Gastroesophageal sphincter (tissue), 4 donors: ENCODE data around the gene ITGAL. TPM values are rescaled to one million over a fixed set of nuclear protein-coding genes. Genes with fewer than 3 reads are reported as not detected.

Experiments used
- ATAC-seq: fragments of 150-250 bp; one replicate; pipeline ENCODE4 v1.9.1; 2016; ENCODE audit warnings: mild to moderate bottlenecking, moderate library complexity
- H3K27ac ChIP-seq, 4 donors: fragments of 200-600 bp; sonication (generic) in 3 of 4; 1 replicate in 3 of 4; 2 replicates in 1 of 4; pipeline ENCODE4 v1.5.1; 2016 to 2019
- H3K27me3 ChIP-seq: fragments of 200-600 bp; sonication (generic); one replicate; pipeline ENCODE4 v1.5.1; 2019
- H3K36me3 ChIP-seq, 2 donors: fragments of 200-600 bp; sonication (generic); one replicate each; pipeline ENCODE4 v1.5.1; 2019; ENCODE audit warnings: control low read depth in 1 of 2
- H3K4me1 ChIP-seq, 3 donors: fragments of 200-600 bp; sonication (generic); 1 replicate in 2 of 3; 2 replicates in 1 of 3; pipeline ENCODE4 v1.5.1; 2016 to 2019; ENCODE audit warnings: control low read depth in 2 of 3
- H3K4me3 ChIP-seq, 2 donors: fragments of 200-600 bp; sonication (generic); one replicate each; pipeline ENCODE4 v1.5.1; 2019; ENCODE audit warnings: mild to moderate bottlenecking in 1 of 2, moderate library complexity in 1 of 2
- H3K9me3 ChIP-seq, 3 donors: fragments of 200-600 bp; sonication (generic); one replicate each; pipeline ENCODE4 v1.5.1; 2017 to 2019; ENCODE audit warnings: control low read depth in 2 of 3
- EP300 ChIP-seq: sonication (generic); formaldehyde crosslinking; IDR thresholded peaks from one replicate; pipeline ENCODE4 v1.6.1; 2017; ENCODE audit warnings: antibody characterized with exemption, mild to moderate bottlenecking
- POLR2A ChIP-seq, 2 donors: fragments of 450-650 bp; IDR thresholded peaks; one replicate each; pipeline ENCODE4 v1.6.1; 2017; ENCODE audit warnings: antibody characterized with exemption in 2 of 2, mild to moderate bottlenecking in 2 of 2, moderate library complexity in 1 of 2
- POLR2AphosphoS5 ChIP-seq: sonication (generic); formaldehyde crosslinking; IDR thresholded peaks from one replicate; pipeline ENCODE4 v1.6.1; 2017; ENCODE audit warnings: antibody characterized with exemption
- WGBS, 2 donors: methylation state at CpG; one replicate each; pipeline ENCODE4 v1.1.5; 2018; ENCODE audit warnings: low coverage in 1 of 2; 5-methylcytosine and 5-hydroxymethylcytosine counted together
- total RNA-seq, 4 donors: library from RNA; depleted of rRNA; stranded (reverse); fragments of >200 nt; gene quantifications; one replicate each; pipeline ENCODE4 v1.1.0, GENCODE V29; 2016
- TF ChIP-seq, protein P1 (sequence below), 4 experiments: fragments of 200-600 bp in 2 of 4; fragments of 450-650 bp in 2 of 4; sonication (generic) in 1 of 4; IDR thresholded peaks; one replicate each; pipeline ENCODE4 v1.5.1; 2017 to 2019; ENCODE audit warnings: antibody characterized with exemption in 4 of 4, mild to moderate bottlenecking in 2 of 4, moderate library complexity in 2 of 4

ITGAL gene
- total RNA-seq, 4 donors from 2014 or later: 0.30 to 4.2 (median 0.97) TPM

DNA sequence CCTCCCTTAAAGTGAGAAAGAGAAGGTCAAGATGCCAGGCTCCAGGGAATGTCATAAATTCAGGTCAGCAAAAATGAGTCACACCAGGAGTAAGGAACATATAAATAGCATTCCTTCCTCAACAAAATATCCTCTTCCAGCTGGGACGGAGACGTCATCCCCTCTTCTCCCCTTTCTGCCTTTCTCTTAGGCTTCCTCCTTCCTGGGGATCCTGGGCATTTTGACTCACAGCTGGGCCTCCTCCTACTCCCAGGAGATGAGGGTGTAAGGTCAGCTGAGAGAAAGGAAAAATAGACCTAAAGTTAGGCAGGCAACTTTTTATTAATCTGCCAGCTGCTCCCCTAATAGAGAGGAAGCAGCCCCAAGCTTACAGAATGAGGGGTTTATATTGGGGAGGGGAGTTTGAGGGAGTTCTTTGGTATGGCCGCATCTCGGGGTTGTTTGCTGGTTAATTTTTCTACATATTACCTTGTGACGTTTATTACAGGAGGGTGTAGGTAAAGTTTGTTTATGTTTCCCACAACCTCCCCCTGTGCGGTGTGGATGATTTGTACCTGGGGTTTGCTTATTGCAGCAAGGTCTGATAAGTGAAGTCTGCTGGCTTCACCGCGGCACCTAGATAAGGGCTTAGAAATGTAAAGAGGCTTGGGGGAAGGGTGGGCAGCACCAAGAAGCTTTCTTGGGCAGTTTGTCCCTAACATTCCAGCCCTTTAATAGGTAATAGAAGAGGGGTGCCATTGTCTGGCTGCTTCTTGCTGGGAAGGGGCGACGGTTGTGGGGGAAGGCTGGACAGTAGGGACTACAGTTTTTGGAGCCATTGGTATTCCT lies 69.2 kb downstream of the ITGAL start:
- Histone ChIP-seq H3K4me3 (no peak overlapping the region), H3K36me3 (no peaks in the 10 kb centered on the region), H3K27me3 (no peaks in the 10 kb centered on the region), H3K27ac (no peak overlapping the region), H3K4me1 (no peaks in the 10 kb centered on the region), H3K9me3 (no peaks in the 10 kb centered on the region)
- 46% methylated on average over 6 of the region's 10 CpGs; no CpG with 5 or more reads in 1 of the 2 donors for WGBS, 2 donors
- no peak for ATAC-seq
- TF ChIP-seq POLR2A (IDR thresholded peaks at IDR 0.05) (no peak), POLR2AphosphoS5 (no peak)

DNA sequence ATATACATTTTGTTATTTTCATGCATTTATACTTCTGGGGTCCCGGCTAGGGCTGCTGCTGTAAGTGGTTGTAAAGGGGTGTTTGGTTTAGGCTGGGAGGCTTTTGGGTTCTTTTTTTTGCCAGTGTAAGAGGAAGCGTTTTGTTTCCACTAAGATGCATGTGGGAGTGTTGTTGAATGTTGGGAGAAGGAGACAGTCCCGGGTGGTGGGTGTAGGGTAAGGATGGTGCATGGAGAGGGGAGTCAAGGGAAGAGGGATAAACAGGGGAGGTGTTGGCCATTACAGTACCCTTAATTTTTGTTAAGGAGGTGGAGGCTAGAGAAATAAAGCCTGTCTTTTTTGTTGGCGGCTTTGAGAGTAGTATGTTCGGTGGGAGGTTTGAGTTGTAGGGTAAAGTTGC lies 70.5 kb downstream of the ITGAL start:
- WGBS, 2 donors: 76 to 89% methylated on average over 3 to 4 of the region's 5 CpGs
- Histone ChIP-seq H3K36me3 (no peaks in the 10 kb centered on the region), H3K27ac (no peak overlapping the region), H3K4me3 (no peak overlapping the region), H3K9me3 (no peaks in the 10 kb centered on the region), H3K4me1 (no peaks in the 10 kb centered on the region), H3K27me3 (no peaks in the 10 kb centered on the region)
- no peak for ATAC-seq
- TF ChIP-seq POLR2A (IDR thresholded peaks at IDR 0.05) (no peak), POLR2AphosphoS5 (no peak), EP300 (no peak)
- TF ChIP-seq, protein P1, sequence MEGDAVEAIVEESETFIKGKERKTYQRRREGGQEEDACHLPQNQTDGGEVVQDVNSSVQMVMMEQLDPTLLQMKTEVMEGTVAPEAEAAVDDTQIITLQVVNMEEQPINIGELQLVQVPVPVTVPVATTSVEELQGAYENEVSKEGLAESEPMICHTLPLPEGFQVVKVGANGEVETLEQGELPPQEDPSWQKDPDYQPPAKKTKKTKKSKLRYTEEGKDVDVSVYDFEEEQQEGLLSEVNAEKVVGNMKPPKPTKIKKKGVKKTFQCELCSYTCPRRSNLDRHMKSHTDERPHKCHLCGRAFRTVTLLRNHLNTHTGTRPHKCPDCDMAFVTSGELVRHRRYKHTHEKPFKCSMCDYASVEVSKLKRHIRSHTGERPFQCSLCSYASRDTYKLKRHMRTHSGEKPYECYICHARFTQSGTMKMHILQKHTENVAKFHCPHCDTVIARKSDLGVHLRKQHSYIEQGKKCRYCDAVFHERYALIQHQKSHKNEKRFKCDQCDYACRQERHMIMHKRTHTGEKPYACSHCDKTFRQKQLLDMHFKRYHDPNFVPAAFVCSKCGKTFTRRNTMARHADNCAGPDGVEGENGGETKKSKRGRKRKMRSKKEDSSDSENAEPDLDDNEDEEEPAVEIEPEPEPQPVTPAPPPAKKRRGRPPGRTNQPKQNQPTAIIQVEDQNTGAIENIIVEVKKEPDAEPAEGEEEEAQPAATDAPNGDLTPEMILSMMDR (IDR thresholded peaks at IDR 0.05): no peak

DNA sequence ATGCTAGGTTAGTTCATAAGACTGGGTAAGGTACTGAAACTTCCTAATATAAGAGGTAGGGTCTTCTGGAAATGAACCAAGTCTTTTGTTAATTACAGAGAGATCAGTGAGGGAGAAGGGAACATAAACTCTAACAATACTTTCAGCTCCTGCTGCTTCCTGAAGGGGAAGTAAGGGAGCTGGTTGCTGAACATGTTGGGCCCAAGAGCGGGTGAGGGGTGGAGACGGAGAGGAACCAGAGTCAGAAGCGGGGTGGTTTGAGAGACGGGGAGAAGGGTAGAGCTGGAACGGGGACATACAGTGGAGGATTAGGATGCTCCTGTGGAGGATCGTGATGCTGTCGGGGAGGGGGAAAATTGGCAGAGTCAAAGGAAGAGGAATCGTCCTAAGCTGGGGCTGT lies 73.6 kb downstream of the ITGAL start:
- Histone ChIP-seq H3K27ac (no peak overlapping the region), H3K4me1 (no peaks in the 10 kb centered on the region), H3K27me3 (no peaks in the 10 kb centered on the region), H3K9me3 (no peaks in the 10 kb centered on the region), H3K36me3 (no peaks in the 10 kb centered on the region), H3K4me3 (no peak overlapping the region)
- 66 to 77% methylated on average over 7 to 8 of the region's 8 CpGs for WGBS, 2 donors
- TF ChIP-seq POLR2AphosphoS5 (no peak), EP300 (no peak), POLR2A (IDR thresholded peaks at IDR 0.05) (no peak)
- TF ChIP-seq, protein P1 (IDR thresholded peaks at IDR 0.05): no peak
- ATAC-seq: no peak

DNA sequence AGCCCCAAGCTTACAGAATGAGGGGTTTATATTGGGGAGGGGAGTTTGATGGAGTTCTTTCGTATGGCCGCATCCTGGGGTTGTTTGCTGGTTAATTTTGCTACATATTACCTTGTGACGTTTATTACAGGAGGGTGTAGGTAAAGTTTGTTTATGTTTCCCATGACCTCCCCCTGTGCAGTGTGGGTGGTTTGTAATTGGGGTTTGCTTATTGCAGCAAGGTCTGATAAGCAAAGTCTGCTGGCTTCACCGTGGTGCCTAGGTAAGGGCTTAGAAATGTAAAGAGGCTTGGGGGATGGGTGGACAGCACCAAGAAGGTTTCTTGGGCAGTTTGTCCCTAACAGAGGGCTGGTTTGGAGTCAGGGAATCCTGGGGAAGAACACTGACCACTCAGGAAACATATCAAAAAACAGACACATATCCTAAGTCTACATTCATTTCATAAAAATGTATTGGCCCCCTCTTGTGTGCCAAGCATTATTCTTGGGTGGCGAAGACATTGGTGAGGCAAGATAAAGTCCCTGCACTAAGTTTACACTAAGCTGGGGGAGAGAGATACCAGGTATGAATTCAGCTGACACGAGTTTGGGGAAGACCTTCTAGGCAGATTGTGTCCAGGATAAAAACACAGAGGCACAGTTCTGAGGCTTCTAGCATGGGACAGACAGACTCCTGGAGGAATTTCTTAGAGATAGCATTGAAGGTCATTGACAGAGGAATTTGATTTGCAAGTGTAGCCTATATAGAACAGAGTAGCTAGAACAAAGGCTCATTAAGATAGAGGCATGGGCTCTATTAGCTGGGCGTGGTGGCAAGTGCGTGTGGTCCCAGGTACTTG lies 76.1 kb downstream of the ITGAL start:
- Histone ChIP-seq H3K4me1 (no peaks in the 10 kb centered on the region), H3K36me3 (peaks cover 0 to 14% of the 10 kb centered on the region in 2 donors), H3K27me3 (no peaks in the 10 kb centered on the region), H3K4me3 (no peak overlapping the region), H3K27ac (no peak overlapping the region), H3K9me3 (no peaks in the 10 kb centered on the region)
- WGBS, 2 donors: 58 to 77% methylated on average over 6 to 7 of the region's 8 CpGs
- TF ChIP-seq POLR2A (IDR thresholded peaks at IDR 0.05): no peak
- no peak for TF ChIP-seq POLR2AphosphoS5
- no peak for TF ChIP-seq EP300
- TF ChIP-seq, protein P1 (IDR thresholded peaks at IDR 0.05): no peak
- no peak for ATAC-seq

DNA sequence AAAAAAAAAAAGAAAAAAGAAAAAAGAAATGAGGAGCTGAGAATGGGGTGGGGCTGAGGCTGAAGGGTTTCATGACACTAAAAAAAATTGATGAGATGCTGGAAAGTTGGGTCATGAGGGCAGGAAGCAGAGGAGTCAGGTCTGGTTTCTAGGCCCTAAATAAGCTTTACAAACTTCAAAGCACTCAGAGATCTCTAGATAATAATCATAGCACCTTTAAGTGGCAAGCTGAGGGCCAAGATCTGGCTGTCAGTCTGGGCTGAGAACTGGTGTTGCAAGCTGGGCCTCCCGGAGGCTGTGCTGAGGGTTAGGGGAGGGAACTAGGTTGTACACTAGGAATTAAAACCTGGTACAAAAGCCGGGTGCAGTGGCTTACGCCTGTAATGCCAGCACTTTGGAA lies 79.2 kb downstream of the ITGAL start:
- Histone ChIP-seq H3K9me3 (no peaks in the 10 kb centered on the region), H3K27ac (no peak overlapping the region), H3K27me3 (no peaks in the 10 kb centered on the region), H3K36me3 (peaks cover 0 to 44% of the 10 kb centered on the region in 2 donors), H3K4me1 (peaks cover 0 to 13% (median under 1%) of the 10 kb centered on the region in 3 donors), H3K4me3 (no peak overlapping the region)
- no peak for ATAC-seq
- WGBS, 2 donors: 20 to 72% methylated on average over 1 to 3 of the region's 3 CpGs
- no peak for TF ChIP-seq EP300
- TF ChIP-seq POLR2AphosphoS5: no peak
- TF ChIP-seq, protein P1 (IDR thresholded peaks at IDR 0.05): no peak
- no peak for TF ChIP-seq POLR2A (IDR thresholded peaks at IDR 0.05)
